Breast epithelium (tissue), 4 donors: Measurements from ENCODE around the gene ZNF668. TPM values are rescaled to one million over a fixed set of nuclear protein-coding genes. Genes with fewer than 3 reads are reported as not detected.

Experiments used
- DNase-seq, 2 donors: peaks; one replicate each; pipeline ENCODE4 v3.0.0-alpha.2; 2019; ENCODE audit warnings: low spot score in 2 of 2
- H3K27ac ChIP-seq, 2 donors: fragments of 200-600 bp; sonication (generic) in 1 of 2; one replicate each; pipeline ENCODE4 v1.5.1; 2016 to 2019; ENCODE audit warnings: mild to moderate bottlenecking in 1 of 2
- H3K27me3 ChIP-seq, 2 donors: fragments of 200-600 bp; sonication (generic) in 1 of 2; one replicate each; pipeline versions ENCODE4 v1.5.1 to v1.6.0; 2017 to 2019; ENCODE audit warnings: control low read depth in 1 of 2, mild to moderate bottlenecking in 1 of 2
- H3K36me3 ChIP-seq: fragments of 200-600 bp; one replicate; pipeline ENCODE4 v1.5.1; 2019
- H3K4me1 ChIP-seq, 2 donors: fragments of 200-600 bp; sonication (generic); one replicate each; pipeline ENCODE4 v1.5.1; 2016 to 2019; ENCODE audit warnings: control low read depth in 1 of 2
- H3K4me3 ChIP-seq, 3 donors: fragments of 200-600 bp; sonication (generic); 1 replicate in 2 of 3; 2 replicates in 1 of 3; pipeline ENCODE4 v1.5.1; 2016 to 2019; ENCODE audit warnings: mild to moderate bottlenecking in 3 of 3, moderate library complexity in 2 of 3
- H3K9me3 ChIP-seq, 2 donors: fragments of 200-600 bp; sonication (generic) in 1 of 2; one replicate each; pipeline ENCODE4 v1.5.1; 2016 to 2019; ENCODE audit warnings: control low read depth in 1 of 2
- POLR2A ChIP-seq: fragments of 450-650 bp; IDR thresholded peaks from one replicate; pipeline ENCODE4 v1.6.1; 2016; ENCODE audit warnings: antibody characterized with exemption, mild to moderate bottlenecking, moderate library complexity
- POLR2AphosphoS5 ChIP-seq, 3 donors: sonication (generic); formaldehyde crosslinking; IDR thresholded peaks; one replicate each; pipeline ENCODE4 v1.6.1; 2017; ENCODE audit warnings: antibody characterized with exemption in 3 of 3
- intact Hi-C: fragments of 100-400 bp; cut with DNase I; formaldehyde crosslinking; loops from one replicate; pipeline ENCODE4 v1.15.1; 2023; ENCODE audit warnings: low total_unique reads
- total RNA-seq, 3 donors: library from RNA; depleted of rRNA; stranded (reverse); fragments of >200 nt; gene quantifications; one replicate each; pipeline ENCODE4 v1.1.0, GENCODE V29; 2016
- TF ChIP-seq, protein P1 (sequence below), 3 donors: fragments of 450-650 bp; IDR thresholded peaks; one replicate each; pipeline ENCODE4 v1.5.1; 2016 to 2017; ENCODE audit warnings: antibody characterized with exemption in 3 of 3, mild to moderate bottlenecking in 3 of 3, moderate library complexity in 3 of 3

ZNF668 gene
- total RNA-seq, 3 donors from 2014 or later = 6.7 to 8.9 (median 8.8) TPM

DNA sequence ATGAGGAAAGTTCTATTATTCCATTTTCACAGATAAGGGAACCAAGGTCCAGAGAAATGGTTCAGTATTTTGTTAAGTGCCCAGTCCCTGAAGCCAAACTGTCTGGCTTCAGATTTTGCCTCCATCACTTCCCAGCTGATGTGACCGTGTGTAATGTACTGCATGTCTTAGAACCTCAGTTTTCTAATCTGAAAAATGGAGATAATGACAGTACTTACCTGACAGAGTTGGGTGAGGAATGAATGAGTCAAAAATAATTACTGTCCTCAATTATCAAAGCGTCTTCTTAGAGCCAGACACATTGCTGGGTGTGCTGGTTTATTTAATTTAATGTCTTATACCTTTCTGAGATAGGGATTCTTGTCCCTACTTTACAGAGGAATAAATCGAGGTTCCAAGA lies 6.7 kb downstream of the ZNF668 start:
- H3K4me1 ChIP-seq = no peaks in the 10 kb centered on the region
- no peak overlapping the region for H3K4me3 ChIP-seq
- intact Hi-C loops = no loop called here
- no peaks in the 10 kb centered on the region for H3K27me3 ChIP-seq
- TF ChIP-seq POLR2A = no peak
- TF ChIP-seq POLR2AphosphoS5 (IDR thresholded peaks at IDR 0.05) = no peak
- TF ChIP-seq, protein P1, sequence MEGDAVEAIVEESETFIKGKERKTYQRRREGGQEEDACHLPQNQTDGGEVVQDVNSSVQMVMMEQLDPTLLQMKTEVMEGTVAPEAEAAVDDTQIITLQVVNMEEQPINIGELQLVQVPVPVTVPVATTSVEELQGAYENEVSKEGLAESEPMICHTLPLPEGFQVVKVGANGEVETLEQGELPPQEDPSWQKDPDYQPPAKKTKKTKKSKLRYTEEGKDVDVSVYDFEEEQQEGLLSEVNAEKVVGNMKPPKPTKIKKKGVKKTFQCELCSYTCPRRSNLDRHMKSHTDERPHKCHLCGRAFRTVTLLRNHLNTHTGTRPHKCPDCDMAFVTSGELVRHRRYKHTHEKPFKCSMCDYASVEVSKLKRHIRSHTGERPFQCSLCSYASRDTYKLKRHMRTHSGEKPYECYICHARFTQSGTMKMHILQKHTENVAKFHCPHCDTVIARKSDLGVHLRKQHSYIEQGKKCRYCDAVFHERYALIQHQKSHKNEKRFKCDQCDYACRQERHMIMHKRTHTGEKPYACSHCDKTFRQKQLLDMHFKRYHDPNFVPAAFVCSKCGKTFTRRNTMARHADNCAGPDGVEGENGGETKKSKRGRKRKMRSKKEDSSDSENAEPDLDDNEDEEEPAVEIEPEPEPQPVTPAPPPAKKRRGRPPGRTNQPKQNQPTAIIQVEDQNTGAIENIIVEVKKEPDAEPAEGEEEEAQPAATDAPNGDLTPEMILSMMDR (IDR thresholded peaks at IDR 0.05) = no peak
- H3K27ac ChIP-seq = no peak overlapping the region
- H3K36me3 ChIP-seq = no peaks in the 10 kb centered on the region
- DNase-seq = no peak
- no peaks in the 10 kb centered on the region for H3K9me3 ChIP-seq

DNA sequence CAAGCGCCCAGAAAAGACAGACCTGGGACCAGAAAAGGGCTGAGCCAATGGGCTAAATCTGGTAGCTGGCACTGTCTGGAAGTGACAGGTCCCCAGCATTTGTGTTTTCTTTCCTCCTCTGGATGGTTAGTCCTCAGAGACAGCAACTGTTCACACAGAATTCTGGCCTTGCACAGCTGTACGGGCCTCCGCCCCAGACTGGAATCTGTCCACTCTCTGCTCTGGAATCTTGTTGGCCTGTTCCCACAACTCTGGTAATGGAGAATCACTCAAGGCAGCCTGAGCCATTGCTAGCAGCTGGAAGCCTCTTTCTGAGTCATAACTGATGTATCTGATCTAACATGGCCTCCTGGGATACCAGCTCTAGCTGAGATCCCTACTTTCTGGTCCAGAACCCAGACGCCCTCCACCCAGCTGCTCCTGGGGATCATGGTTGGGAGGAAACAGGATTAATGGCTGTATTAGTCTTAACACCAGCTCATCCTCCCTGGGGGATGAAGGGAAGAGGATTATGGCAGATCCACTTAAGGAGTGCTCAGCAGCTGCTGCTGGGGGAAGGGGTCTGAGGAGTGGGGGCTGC lies 9.1 kb downstream of the ZNF668 start:
- Histone ChIP-seq H3K27me3 (no peaks in the 10 kb centered on the region), H3K9me3 (no peaks in the 10 kb centered on the region), H3K4me3 (peak overlapping the region in 1 of 3 donors; percentile 14), H3K36me3 (no peaks in the 10 kb centered on the region), H3K4me1 (no peaks in the 10 kb centered on the region), H3K27ac (peak overlapping the region in 1 of 2 donors; percentile 71)
- intact Hi-C loops = no loop called here
- no peak for TF ChIP-seq POLR2A
- no peak for TF ChIP-seq POLR2AphosphoS5 (IDR thresholded peaks at IDR 0.05)
- DNase-seq = no peak

DNA sequence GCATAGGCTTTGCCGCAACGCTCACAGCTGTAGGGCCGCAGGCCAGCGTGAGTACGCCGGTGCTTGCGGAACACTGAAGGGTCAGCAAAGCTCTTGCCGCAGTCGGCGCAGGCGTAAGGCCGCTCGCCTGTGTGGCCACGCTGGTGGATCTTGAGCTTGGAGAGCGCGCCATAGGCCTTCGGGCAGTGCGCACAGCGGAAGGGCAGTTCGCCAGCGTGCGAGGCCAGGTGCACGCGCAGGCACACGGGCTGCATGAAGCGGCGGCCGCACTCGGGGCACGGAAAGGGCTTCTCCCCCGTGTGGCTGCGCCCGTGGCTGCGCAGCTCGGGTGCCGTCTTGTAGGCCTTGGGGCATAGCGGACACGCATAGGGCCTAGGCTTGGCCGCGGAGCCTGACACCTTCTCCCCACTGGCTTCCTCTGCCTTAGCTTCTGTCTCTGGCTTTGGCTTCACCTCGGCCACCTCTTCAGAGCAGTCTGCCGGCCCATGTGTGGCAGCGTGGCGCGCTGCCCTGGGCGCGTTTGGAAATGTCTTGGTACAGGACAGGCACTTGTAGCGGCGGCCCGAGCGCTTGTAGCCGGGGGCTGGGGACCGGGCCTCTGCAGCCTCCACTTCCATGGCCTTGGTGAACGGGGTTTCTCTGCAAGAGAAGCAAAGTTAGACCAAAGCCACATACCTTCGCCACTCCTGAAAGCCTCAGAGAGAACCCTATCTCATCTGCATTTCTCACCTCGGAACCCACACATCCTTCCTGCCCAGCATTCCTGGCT lies 10.0 kb downstream of the ZNF668 start:
- no peak for TF ChIP-seq POLR2AphosphoS5 (IDR thresholded peaks at IDR 0.05)
- no peaks in the 10 kb centered on the region for H3K4me1 ChIP-seq
- no peaks in the 10 kb centered on the region for H3K27me3 ChIP-seq
- H3K36me3 ChIP-seq = no peaks in the 10 kb centered on the region
- H3K9me3 ChIP-seq = no peaks in the 10 kb centered on the region
- intact Hi-C loops = no loop called here
- peak overlapping the region in 1 of 2 donors; percentile 71 for H3K27ac ChIP-seq
- no peak overlapping the region for H3K4me3 ChIP-seq
- DNase-seq = no peak

DNA sequence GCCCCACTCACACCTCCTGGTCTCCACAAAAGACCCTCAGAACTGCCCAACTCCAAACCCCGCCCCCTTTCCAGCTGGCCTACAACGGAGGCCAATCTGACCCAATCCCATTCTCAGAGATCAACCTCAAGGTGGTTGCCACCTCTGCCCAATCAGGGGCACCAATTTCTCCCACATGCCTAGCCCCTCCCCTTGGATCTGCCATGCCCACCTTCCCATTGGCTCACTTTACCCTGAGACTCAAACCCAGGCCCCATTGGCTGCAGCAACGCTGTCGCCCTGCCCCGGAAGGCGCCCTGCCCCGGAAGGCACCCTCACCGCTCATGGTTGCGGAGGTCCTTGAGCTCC lies 10.6 kb downstream of the ZNF668 start:
- intact Hi-C loops = no loop called here
- TF ChIP-seq POLR2AphosphoS5 (IDR thresholded peaks at IDR 0.05) (no peak), POLR2A (no peak)
- TF ChIP-seq, protein P1 (IDR thresholded peaks at IDR 0.05) = no peak
- Histone ChIP-seq H3K9me3 (no peaks in the 10 kb centered on the region), H3K4me3 (no peak overlapping the region), H3K27ac (no peak overlapping the region), H3K4me1 (no peaks in the 10 kb centered on the region), H3K27me3 (no peaks in the 10 kb centered on the region), H3K36me3 (no peaks in the 10 kb centered on the region)
- no peak for DNase-seq

DNA sequence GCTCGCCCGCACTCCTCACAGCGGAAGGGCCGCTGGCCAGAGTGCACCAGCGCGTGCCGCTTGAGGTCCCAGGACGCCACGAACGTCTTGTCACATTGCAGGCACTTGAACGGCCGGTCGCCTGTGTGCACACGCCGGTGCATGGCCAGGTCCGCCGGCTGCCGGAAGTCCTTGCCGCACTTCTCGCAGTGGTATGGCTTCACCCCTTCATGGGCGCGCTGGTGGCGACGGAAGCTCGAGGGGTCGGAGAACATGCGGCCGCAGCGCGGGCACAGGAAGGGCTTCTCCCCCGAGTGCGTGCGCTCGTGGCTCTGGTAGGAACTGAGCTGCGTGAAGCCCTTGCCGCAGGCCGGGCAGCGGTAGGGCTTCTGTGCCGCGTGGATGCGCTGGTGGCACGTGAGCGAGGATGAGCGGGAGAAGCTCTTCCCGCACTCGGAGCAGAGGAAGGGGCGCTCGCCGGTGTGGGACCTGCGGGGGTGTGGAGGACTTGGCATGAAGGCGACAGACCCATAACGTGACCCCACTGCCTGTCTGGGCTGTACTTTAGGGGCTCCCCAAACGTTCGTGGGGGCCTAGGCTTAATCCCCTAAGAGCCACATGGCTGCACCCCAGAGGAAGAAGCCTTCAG lies 12.1 kb downstream of the ZNF668 start:
- Histone ChIP-seq H3K9me3 (no peaks in the 10 kb centered on the region), H3K36me3 (no peaks in the 10 kb centered on the region), H3K4me3 (no peak overlapping the region), H3K27me3 (no peaks in the 10 kb centered on the region), H3K4me1 (no peaks in the 10 kb centered on the region), H3K27ac (no peak overlapping the region)
- intact Hi-C loops = no loop called here
- TF ChIP-seq, protein P1 (IDR thresholded peaks at IDR 0.05) = no peak
- TF ChIP-seq POLR2AphosphoS5 (IDR thresholded peaks at IDR 0.05) (no peak), POLR2A (no peak)
- no peak for DNase-seq
